ENCODE measurements around the gene CAV1. TPM values are rescaled to one million over a fixed set of nuclear protein-coding genes. Genes with fewer than 3 reads are reported as not detected.

CAV1 gene
- total RNA-seq, 2 experiments from 2014 or later: 0.87 TPM; not detected in 1

DNA sequence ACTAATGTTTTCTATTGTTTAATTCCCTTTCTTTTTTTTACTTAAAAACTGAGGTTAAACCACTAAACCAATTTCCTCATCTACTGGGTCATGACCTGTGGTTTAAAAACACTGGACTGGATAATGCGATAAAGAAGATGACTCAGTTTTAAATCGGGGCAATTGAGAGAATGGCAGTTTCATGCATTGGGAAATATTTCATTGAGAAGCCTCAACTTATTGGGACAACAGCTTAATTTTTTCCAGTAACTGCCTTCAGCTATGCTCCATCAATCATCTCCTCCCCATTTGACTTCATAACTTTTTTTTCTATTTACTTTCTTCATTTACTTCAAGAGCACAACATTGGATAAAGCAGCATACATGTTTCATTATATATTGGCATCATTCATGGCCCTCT is 85.4 kb downstream of the CAV1 start:
- Mint-ChIP-seq H3K27ac (no peak overlapping the region), H3K4me3 (no peak overlapping the region), H3K27me3 (peaks cover 48% of the 10 kb centered on the region), H3K36me3 (no peaks in the 10 kb centered on the region), H3K9me3 (ENCODE audit: low read depth) (no peaks in the 10 kb centered on the region), H3K4me1 (peaks cover 2% of the 10 kb centered on the region)
- CTCF ChIA-PET: interaction anchor here (1.6 kb wide), 1 partner anchor 19 kb away, joined by 5 read pairs; no protein-coding TSS in a partner anchor
- DNase-seq: no peak
- no peak for ATAC-seq

- ATAC-seq: no peak
- Mint-ChIP-seq H3K4me1 (peaks cover 2% of the 10 kb centered on the region), H3K27me3 (peaks cover 50% of the 10 kb centered on the region), H3K4me3 (no peak overlapping the region), H3K27ac (no peak overlapping the region), H3K36me3 (no peaks in the 10 kb centered on the region), H3K9me3 (ENCODE audit: low read depth) (no peaks in the 10 kb centered on the region)
- DNase-seq: no peak
- CTCF ChIA-PET: interaction anchor here (1.6 kb wide), 1 partner anchor 19 kb away, joined by 5 read pairs; no protein-coding TSS in a partner anchor
Observed at GRCh38 chr7:116610721-116611120, 85.9 kb downstream of the CAV1 start.

Other genes with a start within 250 kb of the CAV1 start
- gene CAV2, start 25.3 kb upstream of the CAV1 start, total RNA-seq: under 1 TPM in 1 of 2 experiments, not detected in 1; 0.26 TPM
- gene MET, start 147.2 kb downstream of the CAV1 start, total RNA-seq: under 1 TPM; 0.26 to 0.40 TPM